ENCODE measurements around the gene EHBP1L1. TPM values are rescaled to one million over a fixed set of nuclear protein-coding genes. Genes with fewer than 3 reads are reported as not detected.

EHBP1L1 gene
- total RNA-seq, 2 donors from 2014 or later, result 20.5 to 85.3 TPM

DNA sequence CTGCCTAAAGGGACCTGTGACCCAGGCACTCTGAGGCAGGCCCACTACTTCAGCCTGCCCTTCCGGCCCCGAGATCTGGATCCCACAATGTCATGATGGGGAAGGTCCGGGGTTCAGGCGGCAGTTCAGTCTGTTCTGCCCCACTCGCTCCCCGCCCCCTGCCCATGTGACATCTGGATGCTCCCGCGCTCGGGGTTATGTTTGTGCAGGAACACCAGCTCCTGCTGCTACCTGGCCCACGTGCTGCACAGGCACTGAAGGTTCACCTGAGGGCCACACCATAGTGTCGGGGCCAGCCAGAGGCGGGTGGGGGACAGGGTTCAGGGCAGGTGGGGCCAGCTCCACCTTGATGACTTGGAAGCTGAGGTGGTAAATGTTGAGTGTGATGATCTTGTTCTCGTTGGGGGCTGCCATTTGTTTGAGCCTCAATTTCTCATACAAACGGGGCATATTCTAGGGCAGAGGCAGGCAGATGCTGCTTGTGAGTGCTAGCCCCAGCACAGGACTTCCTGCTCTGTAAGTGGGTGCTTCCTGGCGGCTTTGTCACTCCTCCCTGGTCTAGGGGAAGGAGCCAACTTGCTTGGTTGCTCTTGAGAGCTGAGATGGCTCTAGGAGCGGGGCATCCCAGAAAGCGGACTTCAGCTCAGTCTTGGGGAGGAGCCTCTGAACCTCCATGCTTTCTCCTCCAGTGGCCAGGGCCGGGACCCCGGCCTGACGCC is 57.7 kb downstream of the EHBP1L1 start:
- no peak for DNase-seq (ENCODE audit: low spot score)
- no peak overlapping the region for H3K27ac ChIP-seq
- H3K4me3 ChIP-seq, result no peak overlapping the region
- no peaks in the 10 kb centered on the region for H3K9me3 ChIP-seq
- peaks cover 83% of the 10 kb centered on the region for H3K36me3 ChIP-seq
- no peak for TF ChIP-seq CTCF (IDR thresholded peaks at IDR 0.05)
- H3K27me3 ChIP-seq, result no peaks in the 10 kb centered on the region
- peaks cover 0 to 16% of the 10 kb centered on the region in 2 donors for H3K4me1 ChIP-seq

GRCh38 chr11:65634109-65634436 is 58.2 kb downstream of the EHBP1L1 start:
- H3K4me3 ChIP-seq, result no peak overlapping the region
- DNase-seq (ENCODE audit: low spot score), result no peak
- H3K36me3 ChIP-seq, result peaks cover 78% of the 10 kb centered on the region
- peaks cover 0 to 21% of the 10 kb centered on the region in 2 donors for H3K4me1 ChIP-seq
- no peak for TF ChIP-seq CTCF (IDR thresholded peaks at IDR 0.05)
- no peaks in the 10 kb centered on the region for H3K27me3 ChIP-seq
- H3K27ac ChIP-seq, result no peak overlapping the region
- no peaks in the 10 kb centered on the region for H3K9me3 ChIP-seq

DNA sequence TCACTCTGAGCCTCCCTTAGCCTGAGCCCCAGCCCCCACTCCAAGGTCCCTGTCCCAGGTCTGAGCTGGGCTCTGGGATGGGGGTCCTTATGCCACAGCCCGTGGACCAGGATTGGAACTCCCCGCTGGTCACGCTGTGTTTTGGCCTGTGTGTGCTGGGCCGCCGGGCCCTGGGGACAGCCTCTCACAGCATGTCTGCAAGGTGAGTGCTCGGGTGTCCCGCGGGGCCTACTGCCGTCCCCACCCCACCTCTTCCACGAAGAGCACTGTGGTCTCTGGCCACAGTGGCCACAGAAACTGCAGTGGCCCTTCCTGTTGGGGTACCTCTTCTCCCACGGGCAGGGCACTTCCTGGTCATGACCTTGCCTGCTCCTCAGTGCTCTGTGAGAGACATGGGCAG is 58.6 kb downstream of the EHBP1L1 start:
- no peaks in the 10 kb centered on the region for H3K27me3 ChIP-seq
- peaks cover 74% of the 10 kb centered on the region for H3K36me3 ChIP-seq
- peaks cover 0 to 25% of the 10 kb centered on the region in 2 donors for H3K4me1 ChIP-seq
- DNase-seq (ENCODE audit: low spot score), result no peak
- no peak for TF ChIP-seq CTCF (IDR thresholded peaks at IDR 0.05)
- no peak overlapping the region for H3K4me3 ChIP-seq
- no peak overlapping the region for H3K27ac ChIP-seq
- no peaks in the 10 kb centered on the region for H3K9me3 ChIP-seq

DNA sequence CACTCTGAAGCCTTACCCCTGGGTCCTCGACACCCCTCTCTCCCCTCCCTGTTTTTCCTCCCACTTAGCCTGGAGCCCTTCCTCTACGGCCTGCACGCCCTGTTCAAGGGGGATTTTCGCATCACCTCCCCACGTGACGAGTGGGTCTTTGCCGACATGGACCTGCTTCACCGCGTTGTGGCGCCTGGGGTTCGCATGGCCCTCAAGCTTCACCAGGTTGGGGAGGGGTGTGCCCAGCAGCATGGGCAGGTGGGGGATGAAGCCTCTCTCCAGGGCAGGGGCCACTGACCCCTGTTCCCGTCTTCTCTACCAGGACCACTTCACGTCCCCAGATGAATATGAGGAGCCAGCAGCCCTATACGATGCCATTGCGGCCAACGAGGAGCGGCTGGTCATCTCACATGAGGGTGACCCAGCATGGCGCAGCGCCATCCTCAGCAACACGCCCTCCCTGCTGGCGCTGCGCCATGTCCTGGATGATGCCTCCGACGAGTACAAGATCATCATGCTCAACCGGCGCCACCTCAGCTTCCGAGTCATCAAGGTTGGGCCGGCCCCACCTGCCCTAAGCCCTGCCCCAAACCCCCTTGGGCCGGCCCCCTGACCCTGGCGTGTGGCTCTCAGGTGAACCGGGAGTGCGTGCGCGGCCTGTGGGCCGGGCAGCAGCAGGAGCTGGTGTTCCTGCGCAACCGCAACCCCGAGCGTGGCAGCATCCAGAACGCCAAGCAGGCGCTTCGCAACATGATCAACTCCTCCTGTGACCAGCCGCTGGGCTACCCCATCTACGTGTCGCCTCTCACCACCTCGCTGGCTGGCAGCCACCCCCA is 59.3 kb downstream of the EHBP1L1 start:
- H3K4me3 ChIP-seq, result no peak overlapping the region
- DNase-seq (ENCODE audit: low spot score), result no peak
- TF ChIP-seq CTCF (IDR thresholded peaks at IDR 0.05), result no peak
- peaks cover 67% of the 10 kb centered on the region for H3K36me3 ChIP-seq
- peaks cover 0 to 31% of the 10 kb centered on the region in 2 donors for H3K4me1 ChIP-seq
- H3K27ac ChIP-seq, result no peak overlapping the region
- no peaks in the 10 kb centered on the region for H3K9me3 ChIP-seq
- H3K27me3 ChIP-seq, result no peaks in the 10 kb centered on the region

- H3K4me1 ChIP-seq, result peaks cover 0 to 44% of the 10 kb centered on the region in 2 donors
- DNase-seq (ENCODE audit: low spot score), result no peak
Measured at GRCh38 chr11:65636108-65637031, 60.5 kb downstream of the EHBP1L1 start.

More at GRCh38 chr11:65636108-65637031, 60.5 kb downstream of the EHBP1L1 start:
- no peaks in the 10 kb centered on the region for H3K9me3 ChIP-seq
- no peak for TF ChIP-seq CTCF (IDR thresholded peaks at IDR 0.05)
- no peak overlapping the region for H3K4me3 ChIP-seq
- H3K27ac ChIP-seq, result no peak overlapping the region
- H3K36me3 ChIP-seq, result peaks cover 55% of the 10 kb centered on the region
- H3K27me3 ChIP-seq, result no peaks in the 10 kb centered on the region

Measured in right atrium auricular region (tissue), 2 donors.